Measurements from ENCODE around the gene NHP2.
A peak's percentile ranks its signal among the peaks of the same experiment; 100 is the strongest.
"Not testable (repeated sequence)": the region's sequence is repeated elsewhere in the genome, so short reads cannot be mapped to it uniquely, and the experiment has no call there.

Gene NHP2

DNA sequence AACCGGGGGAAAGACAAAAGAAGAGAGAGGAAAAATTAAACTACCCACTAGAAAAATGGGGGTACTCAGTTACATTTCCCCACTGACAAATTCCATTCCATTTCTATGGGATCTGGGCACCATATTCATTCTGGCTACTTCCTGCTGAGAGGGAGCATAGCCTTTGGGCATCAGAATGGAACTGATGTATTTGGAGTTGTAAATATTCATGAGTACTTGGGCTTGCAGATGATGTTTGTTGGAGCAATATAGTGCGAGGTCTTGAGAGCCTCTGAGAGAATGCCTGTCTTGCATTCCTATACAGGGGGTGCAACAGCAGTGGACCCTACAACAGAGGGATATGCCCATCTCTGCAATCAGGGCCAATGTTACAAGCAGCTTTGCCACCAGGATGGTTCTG lies 16.8 kb upstream of the NHP2 start:
- no peak for DNase-seq

DNA sequence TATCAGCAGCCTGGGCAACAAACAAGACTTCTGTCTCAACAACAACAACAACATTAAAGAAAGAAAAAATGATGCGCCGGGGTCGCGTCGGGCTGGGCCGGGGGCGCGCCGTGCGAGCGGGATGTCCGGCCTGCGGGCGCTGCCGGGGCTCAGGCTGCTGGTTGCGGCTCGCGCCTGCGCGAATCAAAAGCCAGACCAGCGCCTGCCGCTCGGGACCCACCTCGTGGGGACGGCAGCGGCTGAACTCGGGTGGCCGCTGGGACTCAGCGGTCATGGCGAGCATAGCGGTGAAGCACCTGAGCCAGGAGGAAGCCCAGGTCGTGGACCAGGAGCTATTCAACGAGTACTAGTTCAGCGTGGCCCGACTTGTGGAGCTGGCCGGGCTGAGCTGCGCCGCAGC lies 11.9 kb upstream of the NHP2 start:
- DNase-seq = no peak

DNA sequence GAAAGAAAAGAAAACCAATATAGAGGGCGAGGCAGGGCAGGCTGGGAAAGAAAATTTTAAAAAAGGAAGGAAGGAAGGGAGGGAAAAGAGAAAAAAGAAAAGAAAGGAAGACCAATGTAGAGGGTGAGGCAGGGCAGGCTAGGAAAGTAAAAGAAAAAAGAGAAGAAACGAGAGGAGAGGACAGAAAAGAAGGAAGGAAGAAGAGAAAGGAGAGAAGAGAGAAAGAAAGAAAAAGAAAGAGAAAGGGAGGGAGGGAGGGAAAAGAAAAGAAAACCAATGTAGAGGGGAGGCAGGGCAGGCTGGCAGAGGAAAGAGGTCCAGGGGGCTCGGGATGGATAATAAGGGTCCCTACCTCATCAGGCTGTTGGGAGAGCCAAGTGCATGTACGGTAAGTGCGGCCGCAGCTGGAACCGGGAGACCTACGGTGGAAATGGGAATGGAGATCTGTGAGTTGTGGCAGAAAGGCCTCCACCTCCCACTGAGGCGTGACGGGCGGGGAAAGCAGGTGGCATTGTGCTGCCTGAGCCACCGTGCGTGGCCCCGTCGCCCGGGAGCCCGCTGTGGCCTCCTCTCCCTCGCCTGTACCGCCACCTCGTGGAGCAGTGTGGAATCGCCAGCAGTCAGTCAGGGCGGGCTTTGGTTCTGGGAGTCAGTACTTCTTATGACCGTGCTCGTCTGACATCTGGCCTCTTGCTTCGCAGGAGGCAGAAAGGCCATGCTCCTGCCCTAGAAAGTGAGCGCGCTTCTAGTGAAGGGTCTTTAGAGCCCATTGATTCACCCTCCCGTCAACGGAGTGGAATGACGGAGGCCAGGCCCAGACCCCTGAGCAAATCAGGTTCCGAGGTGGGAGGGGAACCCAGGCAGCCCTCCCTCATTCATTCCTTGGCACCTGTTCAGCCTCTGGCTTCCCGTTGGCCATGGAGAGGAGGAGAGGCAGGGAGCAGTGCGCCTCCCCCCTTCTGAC lies 10.4 kb upstream of the NHP2 start:
- peak; percentile 89 to 91 for DNase-seq

DNA sequence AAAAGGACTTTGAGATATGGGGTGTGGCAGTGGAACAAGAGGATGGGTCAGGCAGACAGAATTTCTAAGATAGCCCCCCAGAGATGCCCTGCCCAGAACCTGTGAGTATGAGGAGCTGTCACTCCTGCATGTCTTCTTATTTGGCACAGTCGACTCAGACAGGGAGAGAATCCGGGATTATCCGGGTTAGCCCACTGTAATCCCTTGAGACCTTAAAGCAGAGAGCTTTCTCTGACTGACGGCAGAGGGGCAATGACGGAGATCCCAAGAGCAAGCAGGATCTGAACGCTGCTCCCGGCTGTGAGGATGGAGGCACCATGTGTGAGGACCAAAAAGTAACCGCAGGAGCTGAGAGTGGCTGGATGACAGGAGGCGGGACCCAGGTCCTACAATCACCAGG lies 8.8 kb upstream of the NHP2 start:
- DNase-seq = no peak

DNA sequence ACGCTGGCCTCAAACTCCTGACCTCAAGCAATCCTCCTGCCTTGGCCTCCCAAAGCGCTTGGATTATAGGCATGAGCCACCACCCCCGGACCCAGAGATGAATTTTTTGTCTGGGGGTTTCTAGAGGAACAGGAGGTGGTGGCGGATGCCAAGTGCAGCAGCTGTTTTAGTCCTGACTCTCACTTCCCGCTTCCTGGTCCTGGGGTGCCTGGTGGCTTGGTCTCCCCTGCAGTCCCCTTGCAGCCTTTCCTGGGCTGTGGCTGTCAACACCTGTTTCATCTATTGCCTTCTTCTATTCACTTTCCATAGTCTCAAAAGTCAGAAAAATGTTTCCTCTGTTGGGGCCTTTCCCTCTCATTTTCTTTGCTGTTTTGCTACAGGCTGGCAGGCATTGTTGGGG lies 6.5 kb upstream of the NHP2 start:
- no peak for DNase-seq

DNA sequence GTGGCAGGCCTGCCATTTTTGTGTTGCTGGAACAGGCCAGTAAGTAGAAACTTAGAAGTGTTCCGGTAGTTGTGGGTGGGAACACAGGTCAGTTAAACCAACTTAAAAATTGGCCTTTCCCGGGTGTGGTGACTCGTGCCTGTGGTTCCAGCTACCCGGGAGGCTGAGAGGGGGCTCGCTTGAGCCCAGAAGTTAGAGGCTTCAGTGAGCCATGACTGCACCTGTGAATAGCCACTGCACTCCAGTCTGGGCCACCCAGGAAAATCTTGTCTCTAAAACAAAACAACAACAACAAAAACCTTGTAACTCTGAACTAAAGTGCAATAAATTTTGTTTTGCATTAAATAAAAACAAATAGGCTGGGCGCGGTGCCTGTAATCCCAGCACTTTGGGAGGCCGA lies 1.4 kb upstream of the NHP2 start:
- no peak for DNase-seq

DNA sequence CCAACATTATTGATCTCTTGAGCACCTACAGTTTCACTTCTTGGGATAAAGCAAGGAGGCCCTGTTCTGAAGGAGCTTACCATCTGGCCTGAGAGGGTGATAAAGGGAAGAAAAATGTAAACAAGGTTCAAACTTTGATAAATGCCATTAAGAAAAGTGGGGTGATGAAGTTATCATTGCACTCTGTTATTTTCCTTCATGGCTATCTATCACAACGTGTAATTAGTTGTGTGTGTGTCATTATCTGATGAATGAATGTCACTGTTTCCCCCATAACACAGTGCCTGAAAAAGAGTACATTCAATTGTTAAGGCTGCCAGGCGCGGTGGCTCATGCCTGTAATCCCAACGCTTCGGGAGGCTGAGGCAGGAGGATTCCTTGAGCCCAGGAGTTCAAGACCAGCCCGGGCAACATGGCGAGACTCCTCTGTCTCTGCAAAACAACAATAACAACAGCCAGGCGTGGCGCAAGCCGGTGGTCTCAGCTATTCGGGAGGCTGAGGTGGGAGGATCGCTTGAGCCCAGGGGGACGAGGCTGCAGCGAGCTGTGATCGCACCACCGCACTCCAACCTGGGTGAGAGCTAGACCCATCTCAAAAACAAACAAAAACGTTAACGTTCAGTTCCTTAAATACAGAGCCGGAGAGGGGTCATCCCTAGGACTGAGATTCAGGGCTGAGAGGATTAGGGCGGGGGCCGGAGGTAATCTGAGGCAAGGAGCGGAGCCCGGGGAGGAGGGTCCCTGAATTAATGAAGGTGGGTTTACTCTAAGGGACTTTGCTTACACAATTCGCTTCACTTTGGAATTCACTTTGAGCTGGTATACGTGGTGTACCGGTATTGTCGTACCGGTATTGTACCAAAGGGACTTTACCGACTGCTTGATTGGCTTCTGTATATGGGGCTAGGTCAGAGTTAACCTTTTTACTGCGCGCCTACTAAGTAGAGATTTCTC lies 917 bp downstream of the NHP2 start:
- DNase-seq = no peak

DNA sequence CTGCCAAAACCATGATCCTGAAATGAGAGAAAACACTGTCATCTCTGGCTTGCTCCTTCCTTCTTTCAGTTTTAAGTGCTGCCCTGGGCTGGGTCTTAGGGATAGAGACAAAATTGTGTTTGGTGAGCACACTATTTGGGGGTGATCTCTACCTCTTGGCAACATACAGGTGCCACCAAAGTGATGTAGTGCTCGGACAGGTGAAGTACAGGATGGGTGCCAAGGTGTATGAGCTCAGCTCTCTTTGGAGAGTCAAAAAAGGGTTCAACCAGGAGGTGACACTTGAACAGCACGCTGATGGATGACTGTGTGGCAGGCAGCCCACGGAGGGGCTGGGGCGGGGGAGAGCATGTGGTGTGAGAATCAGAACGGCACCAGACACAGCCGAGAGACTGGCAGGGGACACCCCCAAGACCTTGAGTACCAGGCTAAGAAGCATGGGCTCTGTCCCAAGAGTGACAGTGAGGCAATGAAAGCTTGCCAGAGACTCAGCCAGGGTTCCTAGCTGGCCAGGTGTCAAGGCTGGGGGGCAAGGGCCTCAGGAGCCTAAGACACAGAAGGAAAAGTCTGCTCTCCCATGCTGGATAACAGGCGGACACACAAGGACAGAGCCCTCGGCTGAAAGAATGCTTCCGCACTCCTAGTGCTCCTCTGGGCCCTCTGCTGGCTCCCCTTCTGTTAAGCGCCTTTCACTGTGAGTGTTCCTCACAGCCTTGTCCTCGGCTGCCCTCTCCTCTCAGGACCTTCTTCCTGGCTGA lies 2.5 kb downstream of the NHP2 start:
- no peak for DNase-seq

DNA sequence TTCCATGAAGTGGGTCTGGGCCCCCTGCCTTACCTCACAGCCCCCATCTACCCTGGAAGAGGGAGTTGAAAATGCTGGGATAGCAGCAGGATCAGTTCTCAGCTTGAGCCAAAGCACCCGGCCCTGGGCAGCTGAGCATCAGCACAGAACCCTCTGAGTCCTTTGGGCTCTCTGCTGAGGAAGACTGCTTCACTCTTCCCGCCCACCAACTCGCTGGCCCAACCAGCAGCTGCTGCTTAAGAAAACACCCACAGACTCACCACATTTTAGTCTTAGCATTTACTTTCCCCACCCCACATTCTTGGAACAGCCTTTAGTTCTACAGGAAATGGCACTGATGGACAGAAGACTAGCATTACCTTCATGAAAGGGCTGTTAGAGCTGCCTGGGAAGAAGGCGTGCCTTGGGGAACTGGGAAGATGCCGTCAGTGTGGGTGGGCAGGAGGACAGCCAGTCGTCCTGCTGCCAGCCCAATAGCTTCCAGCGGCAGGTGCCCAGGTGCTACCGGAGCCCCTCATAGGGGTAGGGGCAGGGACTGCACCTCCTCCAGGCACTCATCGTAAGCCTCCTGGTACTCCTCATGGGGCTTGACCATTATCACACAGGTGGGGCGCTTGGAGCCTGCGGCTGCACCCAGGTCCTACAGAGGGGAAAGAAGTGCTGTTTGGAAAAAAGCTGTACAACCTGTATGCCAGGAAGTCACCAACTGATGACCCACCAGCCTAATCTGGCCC lies 4.3 kb downstream of the NHP2 start:
- no peak for DNase-seq

DNA sequence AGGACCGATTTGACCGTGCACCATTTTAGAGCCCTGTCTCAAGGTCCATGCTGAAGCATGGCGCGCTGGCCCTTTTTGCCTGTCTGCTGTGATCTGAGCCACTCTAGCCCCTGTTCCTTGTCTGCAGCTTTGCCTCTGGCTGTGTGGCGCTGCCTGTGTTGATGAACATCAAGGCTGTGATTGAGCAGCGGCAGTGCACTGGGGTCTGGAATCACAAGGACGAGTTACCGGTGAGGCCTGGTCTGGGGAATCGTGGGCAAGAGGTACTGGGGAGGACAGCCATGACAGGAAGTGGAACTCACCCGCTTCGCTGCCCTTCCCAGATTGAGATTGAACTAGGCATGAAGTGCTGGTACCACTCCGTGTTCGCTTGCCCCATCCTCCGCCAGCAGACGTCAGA lies 6.3 kb downstream of the NHP2 start:
- DNase-seq = no peak

DNA sequence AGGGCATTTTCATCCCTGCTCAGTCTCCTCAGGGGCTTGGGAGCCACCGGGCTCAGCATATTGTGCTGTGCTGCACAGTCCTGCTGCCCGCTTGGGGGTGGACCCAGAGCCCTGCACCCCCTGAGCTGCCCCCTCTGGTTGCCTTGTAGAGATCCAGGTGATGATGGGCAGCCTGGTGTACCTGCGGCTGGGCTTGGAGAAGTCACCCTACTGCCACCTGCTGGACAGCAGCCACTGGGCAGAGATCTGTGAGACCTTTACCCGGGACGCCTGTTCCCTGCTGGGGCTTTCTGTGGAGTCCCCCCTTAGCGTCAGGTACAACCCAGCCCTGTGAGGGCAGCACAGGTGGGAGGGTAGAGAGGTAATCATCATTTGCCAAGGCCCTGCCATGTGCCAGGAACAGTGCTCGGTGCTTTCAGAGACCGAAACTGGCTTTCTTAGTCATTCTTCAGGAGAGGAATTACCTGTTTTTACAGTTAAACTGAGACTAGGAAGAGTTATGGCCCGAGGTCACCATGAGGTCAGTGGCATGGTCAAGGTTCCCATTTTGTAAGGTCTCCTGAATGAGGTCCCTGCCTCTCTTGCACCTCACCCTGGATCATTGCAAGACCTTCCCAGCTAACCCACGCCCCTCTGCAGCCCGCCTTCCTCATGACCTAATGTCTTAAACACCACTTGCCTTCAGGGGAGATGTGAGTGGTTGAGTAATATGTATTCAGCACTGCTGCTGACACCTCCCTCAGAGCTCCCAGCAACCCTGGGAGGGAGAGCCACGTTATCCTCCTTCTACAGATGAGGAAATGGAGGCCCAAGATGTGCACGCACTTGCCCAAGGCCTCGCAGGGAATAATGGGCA lies 7.5 kb downstream of the NHP2 start:
- DNase-seq = peak; percentile 77 to 79

DNA sequence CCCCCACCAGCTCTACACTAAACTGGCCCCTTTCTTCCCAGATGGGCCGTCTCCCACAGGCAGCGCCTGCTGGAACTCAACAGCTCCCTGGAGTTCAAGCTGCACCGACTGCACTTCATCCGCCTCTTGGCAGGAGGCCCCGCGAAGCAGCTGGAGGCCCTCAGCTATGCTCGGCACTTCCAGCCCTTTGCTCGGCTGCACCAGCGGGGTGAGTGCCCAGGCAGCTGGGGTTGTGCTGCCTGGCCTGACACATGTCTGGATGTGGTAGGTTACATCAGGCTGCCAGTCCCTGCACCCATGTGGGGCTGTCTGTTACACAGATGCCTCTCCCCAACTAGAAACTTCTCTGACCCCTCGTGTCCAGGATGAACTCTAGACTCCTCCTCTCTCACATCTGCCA lies 9.8 kb downstream of the NHP2 start:
- DNase-seq = no peak

DNA sequence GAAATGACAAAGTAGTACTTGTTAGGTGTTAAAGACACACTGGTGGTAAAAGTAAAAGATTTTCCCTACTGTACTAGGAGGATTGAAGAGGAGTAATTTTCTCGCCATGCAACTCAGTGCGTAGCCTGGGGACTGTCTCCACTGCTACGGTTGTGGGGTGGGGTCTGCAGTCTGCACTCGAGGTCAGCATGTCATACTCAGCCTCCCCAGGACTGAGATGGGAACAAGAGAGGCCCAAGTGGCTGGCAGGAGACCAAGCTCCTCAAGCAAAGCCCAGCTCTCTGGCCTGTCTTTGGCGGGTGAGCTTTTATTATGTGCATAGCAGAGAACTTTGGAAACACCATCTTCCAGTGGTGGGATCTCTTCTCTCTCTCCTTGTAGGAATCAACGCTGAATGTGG lies 10.4 kb downstream of the NHP2 start:
- DNase-seq = no peak

DNA sequence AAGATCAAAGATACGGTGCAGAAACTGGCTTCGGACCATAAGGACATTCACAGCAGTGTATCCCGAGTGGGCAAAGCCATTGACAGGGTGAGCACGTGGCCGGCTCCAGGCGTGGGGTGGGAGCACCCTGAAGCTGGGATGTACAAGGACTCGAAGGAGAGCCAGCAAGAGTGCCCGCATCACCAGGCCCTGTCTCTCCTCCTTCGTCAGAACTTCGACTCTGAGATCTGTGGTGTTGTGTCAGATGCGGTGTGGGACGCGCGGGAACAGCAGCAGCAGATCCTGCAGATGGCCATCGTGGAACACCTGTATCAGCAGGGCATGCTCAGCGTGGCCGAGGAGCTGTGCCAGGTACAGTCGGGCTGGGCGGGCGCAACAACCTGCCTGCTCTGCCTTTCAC lies 11.0 kb downstream of the NHP2 start:
- DNase-seq = no peak

DNA sequence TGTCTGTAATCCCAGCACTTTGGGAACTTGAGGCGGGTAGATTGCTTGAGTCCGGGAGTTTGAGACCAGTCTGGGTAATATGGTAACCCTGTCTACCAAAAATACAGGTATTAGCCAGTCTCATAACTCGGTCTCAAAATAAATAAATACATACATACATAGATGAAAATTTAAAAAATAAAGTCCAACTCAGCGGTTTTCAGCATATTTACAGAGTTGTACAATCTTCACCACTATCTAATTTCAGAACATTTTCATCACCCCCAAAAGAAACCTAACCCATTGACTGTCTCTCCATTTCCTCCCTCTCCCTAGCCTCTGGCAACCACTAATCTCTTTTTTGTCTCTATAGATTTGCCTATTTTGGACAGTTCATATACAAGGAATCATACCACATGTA lies 12.1 kb downstream of the NHP2 start:
- DNase-seq = no peak

DNA sequence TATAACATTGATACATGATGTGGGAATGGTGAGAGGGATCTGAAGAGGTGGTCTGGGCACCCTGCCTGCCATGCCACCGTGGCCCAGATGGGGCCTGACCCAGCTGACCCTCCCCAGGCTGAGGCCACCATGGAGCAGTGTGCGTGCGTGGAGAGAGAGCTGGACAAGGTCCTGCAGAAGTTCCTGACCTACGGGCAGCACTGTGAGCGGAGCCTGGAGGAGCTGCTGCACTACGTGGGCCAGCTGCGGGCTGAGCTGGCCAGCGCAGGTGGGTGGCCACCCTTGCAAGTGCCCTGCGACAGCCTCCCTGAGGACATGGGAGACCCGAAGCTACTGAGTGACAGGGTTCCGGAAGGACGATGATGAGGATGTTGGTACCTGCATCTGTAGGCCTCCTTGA lies 15.7 kb downstream of the NHP2 start:
- DNase-seq = no peak

DNA sequence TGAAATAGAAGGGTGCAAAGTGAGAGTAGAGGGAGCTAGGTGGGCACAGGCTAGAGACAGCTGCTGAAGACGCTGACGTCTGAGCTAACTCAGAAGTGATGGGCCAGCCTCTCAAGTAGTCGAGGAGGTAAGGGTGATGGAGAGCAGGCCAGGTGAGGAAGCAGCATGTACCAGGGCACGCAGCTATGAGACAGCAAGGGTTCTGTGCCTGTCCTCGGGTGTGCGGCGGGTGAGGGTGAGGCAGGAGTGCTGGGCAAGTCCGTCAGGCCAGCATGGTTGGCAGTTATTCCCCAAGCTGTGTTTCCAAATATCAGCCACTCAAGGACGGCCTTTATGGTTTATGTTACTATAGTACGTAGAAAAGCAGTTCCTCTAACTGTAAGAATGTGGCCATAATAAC lies 16.7 kb downstream of the NHP2 start:
- DNase-seq = no peak

DNA sequence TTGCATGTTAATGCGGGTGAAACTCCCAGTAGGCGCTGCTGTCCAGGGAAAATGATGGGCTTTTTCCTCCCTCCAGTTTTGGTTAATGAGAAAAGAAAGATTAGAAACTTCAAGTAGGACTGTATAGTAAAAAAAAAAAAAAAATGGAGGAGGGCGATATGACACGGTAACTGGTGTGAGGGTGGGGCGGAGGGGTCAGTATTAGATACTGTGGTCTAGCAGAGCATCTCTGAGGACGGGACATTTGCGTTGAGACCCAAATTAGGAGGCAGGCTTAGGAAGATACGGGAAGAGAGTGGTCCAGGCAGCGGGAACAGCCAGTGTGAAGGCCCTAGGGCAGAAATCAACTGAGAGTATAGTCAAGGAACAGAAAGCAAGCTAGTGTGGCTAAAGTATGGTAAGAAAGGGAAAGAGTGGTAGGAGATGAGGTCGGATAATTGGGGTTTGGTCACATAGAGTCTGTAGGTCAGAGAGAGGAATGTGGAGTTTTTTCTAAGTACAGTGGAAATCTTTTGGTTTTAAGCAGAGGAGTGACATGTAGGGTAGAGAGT lies 22.2 kb downstream of the NHP2 start:
- DNase-seq = no peak

DNA sequence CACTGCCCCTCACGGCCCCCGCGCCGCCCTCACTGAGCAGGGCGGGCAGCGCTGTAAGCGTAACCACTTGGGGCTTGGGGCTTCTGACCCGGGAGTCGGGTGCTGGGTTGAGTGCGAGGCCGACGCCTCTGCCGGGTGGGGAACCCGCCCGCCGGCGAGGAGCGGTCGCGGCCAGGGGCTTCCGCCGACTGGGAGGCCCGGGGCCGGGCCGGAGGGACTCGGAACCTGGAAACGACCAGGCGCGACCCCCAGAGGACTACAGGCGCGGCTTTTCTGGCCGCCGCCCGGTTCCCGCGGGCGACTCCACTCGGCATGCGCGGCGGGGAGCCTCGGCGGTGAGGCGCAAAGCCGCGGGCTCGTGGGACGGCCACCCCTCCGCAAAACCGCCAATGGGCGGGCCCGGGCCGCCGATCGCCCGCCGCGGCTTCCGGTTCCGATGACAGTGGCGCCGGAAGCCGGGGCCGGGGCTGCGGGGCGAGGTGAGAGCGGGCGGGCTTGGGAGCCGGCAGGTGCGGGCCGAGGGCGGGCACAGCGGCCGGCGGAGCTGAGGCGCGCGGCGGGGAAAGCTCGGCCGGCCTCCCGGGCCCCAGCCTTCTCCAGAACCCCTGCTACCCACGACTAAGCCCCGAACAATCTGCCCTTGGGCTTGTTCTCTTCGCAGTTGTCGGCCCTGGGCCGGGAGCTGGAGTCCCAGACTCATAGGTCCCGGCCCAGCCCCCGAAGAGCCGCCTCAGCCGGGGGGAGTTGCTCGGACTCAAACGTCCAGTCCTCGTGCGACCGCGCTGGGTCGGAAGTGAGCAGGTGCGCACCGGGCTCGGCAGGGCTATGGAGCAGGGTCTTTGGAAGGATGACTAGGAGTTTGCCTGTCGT lies 22.9 kb downstream of the NHP2 start, which contains the start of gene RMND5B:
Gene RMND5B, plus strand, starts transcription at position 439 of the 870 bp plus-strand sequence. CDS start 7,106 bp downstream, outside the sequence.
- peak; percentile 87 for DNase-seq

DNA sequence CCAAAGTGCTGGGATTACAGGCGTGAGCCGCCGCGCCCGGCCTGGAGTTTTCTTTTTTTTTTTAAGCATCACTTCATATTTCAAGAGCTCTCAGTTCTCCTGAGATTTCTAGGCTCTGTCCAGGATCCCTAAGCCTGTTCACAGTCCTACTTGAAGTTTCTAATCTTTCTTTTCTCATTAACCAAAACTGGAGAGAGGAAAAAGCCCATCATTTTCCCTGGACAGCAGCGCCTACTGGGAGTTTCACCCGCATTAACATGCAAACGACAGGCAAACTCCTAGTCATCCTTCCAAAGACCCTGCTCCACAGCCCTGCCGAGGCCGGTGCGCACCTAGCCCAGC lies 23.5 kb downstream of the NHP2 start:
- not testable (repeated sequence) for DNase-seq
